Measurements from ENCODE around the gene CSN1S1.
"Not testable (repeated sequence)": the region's sequence is repeated elsewhere in the genome, so short reads cannot be mapped to it uniquely, and the experiment has no call there.

CSN1S1 gene, protein sequence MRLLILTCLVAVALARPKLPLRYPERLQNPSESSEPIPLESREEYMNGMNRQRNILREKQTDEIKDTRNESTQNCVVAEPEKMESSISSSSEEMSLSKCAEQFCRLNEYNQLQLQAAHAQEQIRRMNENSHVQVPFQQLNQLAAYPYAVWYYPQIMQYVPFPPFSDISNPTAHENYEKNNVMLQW

DNA sequence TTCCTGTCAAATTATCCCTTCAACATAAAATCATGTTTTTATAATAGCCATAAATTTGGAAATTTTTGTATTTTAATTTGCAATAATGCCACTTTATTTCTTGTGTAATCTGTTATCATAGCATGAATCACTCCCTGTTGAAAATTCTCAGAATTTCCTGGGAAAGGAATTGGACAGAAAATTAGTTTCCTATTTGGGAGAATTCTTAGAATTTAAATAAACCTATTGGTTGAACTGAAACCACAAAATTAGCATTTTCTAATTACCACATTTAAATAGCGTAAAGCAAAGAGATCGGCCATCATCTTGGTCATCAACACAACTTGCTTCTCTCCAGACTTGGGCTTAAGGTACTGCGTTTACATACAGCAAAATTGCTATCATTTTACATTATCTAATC lies at the start of gene CSN1S1:
CSN1S1 (plus strand) TSS at position 301 of the 400 bp plus-strand sequence. CDS start 1,488 bp downstream, outside the sequence.
- no peak for DNase-seq

DNA sequence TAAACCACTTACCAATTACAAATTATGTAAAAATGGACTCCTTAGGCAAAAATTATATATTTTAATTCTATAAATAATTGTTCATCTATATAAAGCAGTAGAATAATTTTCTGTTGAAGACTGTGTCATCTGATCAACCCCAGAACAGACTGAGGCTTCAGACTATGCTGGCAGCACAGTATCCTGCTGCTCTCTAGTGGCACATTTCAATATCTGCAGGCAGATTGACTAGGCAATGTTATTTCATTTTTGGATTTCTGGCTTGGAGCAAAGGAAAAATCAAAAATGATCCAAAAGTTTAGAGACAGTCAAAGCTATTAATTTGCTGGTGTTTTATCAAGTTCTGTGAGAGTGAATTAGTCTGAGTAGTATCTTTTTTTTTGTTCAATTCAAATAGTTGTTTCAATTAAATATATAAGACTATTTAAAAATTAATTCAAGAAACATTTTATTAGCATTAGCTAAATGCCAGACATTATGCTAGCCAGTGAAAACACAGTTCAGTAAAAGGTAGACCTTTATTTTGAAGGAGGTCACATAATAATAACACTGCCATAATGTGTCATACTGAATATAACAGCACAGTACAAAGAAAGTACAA lies 49.6 kb upstream of the CSN1S1 start:
- DNase-seq = peak; percentile 35

DNA sequence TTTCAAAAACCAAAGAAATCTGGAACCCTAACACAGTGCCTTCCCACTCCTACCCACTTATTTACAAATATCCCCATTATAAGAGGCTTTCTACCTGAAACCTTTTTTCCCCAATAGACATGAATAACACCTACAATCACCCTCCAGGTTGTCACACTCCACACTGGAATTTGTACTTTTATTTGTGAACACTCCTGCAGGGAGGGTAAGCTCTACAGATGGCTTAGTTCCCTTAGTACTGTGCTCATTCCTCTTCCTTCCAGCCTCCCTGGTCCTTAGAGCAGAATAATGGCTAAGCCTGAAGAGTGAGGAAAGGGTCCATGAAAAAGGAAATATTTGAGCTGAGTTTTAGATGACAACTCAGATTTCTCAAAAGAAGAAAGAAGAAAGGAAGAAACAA lies 48.7 kb upstream of the CSN1S1 start:
- no peak for DNase-seq

DNA sequence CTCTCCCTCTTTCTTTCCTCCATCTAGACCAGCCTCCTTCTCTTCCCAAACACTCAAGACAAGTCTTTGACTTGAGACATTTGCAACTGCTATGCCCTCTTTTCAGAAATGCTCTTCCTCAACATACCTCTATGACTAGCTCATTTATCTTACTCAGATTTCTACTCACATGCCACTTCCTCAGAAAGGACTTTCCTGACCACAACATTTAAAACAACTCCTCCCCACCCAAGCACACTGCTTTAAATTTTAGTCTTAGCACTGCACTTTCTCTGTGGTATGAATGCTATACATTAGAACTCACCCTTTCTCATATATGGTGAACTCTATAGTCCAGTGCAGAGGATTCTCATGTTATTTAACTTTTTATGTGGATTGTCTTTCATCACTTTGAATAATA lies 42.5 kb upstream of the CSN1S1 start:
- no peak for DNase-seq

DNA sequence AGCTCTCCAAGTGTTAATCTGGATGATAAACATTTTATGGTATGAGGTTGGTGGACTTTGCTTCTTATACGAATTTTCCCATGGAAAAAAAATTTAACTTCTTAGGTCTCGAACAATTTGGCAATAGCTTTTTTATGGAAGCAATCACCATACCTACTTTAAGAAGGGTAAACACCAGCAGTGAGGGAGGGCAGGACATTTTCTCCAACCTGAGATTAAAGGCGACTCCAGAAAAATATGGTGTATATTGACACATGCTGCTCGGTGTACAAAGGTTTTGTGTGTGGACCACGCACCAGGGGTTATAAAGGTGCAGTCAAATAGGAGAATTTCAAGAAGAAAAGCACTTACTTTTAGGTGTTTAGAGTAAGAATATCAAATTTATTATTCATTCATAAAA lies 36.7 kb upstream of the CSN1S1 start:
- no peak for DNase-seq

DNA sequence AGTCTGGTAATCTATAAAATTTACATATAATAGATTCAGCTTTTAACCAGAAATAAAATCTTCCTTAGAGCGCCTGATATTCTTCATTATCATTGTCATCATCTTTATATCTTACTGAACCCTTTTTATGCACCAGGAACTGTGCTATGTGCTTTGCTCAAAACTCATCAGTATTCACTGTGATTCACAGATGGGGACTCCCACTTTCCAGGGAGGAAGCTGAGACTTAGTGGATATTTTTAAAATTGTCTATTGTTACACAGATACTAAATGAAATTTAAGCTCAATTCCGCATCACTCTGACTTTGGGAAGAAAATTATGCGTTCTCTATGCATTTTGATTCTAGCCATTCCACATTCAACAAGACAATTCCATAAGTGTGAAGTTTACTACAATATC lies 36.1 kb upstream of the CSN1S1 start:
- DNase-seq = no peak

DNA sequence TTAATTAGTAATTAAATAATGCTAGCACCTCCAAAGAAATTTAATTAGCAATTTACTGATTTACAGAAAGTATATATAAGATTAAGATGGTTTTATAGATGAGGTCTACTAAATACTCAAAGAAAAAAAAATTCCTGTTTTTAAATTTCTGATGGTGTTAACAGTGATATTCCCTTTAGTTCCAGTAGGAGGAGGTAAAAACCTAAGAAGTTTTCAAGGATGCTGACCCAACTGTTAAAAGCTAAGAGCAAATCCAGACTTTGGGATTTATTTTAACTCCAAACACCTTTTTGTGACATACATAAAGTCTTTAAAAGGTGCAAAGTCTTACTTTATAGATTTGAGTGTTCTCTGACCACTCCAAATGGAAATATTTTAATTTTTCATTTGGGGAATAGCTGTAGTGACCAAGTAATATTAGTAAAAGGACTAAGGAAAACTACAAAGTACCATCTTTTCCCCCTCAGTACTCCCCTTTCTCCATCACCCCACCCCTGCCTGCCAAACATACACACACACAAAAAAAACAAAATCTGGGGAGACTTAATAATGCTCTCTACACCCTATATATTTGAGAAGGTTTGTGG lies 34.2 kb upstream of the CSN1S1 start:
- DNase-seq = no peak

DNA sequence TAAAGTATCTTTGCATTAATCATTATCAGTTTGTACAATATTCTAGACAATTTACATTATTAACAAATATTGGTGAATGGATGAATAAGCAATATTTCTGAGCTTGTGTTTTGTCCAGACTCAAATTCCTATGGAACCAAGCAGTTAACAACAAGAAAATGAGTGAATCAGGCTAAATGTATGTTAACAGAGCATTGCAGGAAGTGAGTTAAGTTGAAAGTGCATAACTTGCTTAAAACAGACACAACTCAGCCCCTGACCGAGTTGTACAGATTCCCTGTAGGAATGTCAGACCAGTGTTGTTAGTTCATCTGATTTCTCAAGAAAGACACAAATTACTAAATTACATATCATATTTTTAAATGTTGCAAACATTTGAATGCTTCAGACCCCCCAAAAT lies 23.7 kb upstream of the CSN1S1 start:
- DNase-seq = no peak

DNA sequence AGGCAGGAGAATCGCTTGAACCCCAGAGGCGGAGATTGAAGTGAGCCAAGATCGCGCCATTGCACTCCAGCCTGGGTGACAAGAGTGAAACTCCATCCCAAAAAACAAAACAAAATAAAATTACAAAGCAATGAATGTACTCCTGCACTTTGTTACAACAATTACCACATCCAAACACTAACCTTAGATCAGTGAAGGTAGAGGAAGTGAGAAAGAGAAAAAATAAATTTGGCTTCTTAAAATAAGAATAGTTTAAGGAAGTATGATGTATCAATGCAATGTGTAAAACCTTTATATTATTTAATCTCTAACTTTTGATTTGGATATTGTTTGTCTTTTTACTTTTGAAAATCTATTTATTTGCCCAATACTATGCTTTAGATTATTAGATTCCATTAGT lies 21.7 kb upstream of the CSN1S1 start:
- no peak for DNase-seq

DNA sequence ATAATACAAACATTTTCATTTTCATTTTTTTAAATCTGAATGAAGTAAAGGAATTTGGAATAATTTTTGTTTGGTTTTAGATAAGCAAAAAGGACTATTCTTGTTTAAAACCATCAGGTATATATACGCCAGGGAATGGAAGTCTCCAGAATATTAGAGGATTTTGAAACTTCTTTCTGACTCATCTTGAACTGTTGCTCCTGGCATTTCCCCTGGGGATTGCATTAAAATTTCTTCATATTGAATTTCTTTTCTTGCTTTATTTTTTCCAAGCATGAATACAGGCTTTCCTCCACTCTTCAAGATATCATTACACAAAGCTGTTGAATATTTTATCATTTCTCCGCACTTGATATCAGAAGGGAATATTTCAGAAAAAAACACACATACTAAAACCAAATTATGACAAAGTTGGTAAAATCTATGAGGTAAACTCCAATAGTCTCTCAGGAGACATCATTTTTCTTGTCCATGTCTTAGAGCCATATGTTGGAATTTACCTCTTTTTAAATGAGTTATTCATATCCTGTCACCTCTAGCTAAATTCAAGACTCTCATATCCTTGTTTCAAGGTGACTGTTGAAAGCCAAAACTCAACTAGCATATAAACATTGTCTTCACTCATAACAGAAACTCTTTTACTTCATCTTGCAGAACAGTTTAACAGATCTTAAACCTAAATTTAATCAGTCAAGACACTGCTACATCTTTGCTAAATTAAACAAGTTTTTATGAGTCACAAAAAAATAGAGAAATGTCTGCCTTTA lies 20.7 kb upstream of the CSN1S1 start:
- DNase-seq = no peak

DNA sequence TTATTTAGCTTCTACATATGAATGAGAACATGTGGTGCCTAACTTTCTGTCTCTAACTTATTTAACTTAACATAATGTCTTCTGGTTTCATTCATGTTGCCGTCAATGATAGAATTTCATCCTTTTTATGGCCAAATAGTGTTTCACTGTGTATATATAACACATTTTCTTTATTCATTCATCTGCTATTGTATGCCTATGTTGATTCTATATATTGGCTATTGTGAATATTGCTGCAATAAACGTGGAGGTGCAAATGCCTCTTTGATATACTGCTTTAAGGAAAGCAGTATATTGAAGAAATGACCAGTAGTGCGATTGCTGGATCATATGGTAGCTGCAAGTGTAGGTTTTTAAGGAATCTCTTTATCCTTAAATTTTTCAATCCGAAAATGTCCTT lies 10.0 kb upstream of the CSN1S1 start:
- DNase-seq = no peak

DNA sequence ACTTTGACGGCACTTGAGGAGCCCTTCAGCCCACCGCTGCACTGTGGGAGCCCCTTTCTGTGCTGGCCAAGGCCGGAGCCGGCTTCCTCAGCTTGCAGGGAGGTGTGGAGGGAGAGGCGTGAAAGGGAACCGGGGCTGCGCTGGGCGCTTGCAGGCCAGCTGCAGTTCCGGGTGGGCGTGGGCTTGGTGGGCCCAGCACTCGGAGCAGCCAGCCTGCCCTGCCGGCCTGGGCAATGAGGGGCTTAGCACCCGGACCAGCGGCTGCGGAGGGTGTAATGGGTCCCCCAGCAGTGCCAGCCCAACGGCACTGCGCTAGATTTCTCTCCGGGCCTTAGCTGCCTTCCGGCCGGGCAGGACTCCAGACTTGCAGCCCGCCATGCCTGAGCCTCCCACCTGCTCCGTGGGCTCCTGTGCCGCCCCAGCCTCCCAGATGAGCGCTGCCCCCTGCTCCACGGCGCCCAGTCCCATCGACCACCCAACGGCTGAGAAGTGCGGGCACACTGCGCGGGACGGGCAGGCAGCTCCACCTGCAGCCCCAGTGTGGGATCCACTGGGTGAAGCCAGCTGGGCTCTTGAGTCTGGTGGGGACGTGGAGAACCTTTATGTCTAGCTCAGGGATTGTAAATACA lies 7.0 kb upstream of the CSN1S1 start:
- DNase-seq = not testable (repeated sequence)

DNA sequence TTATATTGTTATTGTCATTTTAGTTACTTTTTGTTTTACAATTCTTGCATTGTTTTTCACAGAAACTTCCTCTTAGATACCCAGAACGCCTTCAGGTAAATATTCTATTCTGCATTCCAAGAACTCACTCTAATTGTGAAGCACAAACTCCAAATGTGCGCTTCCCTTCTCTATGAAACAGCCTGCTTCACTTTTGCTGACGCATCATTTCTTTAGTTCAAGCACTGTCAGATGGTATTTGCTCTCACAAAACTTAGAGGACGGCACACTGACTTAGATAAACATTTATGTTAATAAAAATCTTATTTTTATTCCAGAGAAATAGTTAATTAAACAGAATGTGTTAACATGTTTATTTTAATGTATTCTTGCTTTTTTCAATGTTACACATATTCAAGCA lies 3.3 kb downstream of the CSN1S1 start:
- DNase-seq = no peak

DNA sequence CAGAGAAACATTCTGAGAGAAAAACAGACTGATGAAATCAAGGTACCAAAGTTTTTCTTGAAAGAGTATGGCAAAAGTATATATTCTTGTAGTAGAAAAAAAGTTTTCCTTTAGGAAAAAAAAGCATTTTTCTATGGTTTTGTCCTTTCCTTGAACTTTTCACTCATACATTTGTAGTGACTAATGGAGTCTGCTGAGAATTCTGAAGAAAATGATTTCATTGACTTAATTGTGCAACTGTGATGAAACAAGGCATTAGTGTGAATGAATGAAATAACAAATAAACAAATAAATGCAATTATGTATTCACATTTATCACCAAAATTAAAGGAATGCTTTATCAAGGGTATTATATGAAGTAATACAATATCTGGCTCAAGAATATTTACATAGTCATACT lies 5.7 kb downstream of the CSN1S1 start:
- DNase-seq = no peak

DNA sequence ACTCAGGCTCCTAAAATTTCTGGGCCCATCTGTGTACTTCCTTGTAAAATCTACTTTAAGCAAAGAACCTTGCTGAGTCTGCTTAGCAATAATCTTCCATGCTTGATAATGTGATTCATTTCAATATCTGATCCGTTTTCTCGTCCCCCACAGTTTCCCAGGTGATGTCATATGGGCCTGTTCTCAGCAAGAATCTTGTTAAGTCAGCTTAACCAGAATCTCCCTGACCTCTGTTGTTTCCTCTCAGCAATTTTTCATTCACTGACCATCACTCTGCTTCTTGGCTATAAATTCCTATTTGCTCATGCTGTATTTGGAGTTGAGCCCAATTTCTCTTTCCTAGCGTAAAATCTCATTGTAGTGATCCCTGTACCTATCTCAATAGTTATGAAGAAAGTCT lies 20.7 kb downstream of the CSN1S1 start:
- no peak for DNase-seq

DNA sequence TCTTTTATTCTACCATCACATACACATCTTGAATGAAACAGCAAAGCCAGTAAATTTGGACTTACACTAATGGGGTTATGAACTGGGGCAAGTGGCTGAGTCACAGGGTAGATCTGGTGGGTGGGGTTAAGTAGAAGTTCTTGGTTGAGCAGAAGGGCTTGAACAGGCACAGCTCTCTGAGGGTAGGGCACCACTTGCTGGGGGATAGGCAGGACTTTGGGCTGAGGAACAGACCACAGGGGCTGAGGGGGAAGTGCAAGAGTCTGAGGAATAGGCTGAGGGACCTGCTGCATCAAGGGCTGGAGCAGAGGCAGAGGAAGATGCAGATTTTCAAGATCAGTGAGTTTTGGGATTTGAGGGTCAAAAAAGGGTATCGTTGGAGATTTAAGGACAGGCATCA lies 26.3 kb downstream of the CSN1S1 start:
- DNase-seq = no peak

DNA sequence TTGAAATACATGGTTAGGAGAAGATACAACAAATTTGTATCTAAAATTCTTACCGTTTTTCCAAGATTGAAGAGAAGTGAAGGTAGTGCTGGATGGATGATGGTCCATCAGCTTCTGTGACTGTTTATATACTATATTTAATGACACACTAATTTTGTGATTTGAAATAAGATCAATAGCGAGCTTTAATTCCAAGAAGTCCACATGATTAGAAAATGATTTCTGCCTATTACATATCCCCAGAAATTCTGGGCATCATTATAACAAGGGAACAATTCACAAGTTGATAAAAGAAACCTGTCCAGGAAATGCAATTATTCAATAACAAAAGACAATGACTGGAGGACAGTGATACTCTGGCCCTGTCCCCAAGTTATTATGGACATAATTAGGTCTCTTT lies 34.8 kb downstream of the CSN1S1 start, which contains the start of gene CSN2:
CSN2 (minus strand) TSS at position 101 of the 400 bp plus-strand sequence. CDS start 4,733 bp downstream, outside the sequence.
- DNase-seq = no peak

DNA sequence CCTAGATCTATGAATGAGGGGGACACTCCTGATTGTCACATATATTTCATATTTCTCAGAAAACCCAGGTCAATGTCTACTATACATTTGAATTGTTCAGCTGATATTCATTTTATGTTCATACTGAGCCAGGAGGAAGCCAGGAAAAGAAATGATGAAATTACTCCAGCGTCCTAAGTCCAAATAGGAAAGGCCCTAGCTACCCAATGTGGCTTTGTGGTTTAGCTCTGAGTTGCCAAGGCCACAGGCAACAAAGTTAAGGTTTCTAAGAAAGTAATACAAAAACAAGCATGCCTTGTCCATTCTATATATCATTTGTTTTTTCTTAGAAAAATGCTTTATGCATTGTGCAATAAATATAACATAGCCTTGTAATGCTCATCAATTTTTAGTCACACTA lies 39.2 kb downstream of the CSN1S1 start:
- no peak for DNase-seq

DNA sequence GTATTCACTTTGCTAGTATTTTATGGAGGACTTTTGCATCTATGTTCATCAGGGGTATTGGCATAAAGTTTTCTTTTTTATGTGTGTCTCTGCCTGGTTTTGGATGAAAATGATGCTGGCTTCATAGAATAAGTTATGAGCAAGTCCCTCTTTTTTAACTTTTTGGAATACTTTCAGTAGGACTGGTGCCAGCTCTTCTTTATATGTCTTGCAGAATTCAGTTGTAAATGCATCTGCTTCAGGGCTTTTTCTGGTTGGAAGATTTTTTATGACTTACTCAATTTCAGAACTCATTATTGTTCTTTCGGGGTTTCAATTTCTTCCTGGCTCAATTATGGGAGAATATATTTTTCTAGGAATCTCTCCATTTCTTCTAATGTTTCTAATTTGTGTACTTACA lies 43.8 kb downstream of the CSN1S1 start:
- DNase-seq = no peak

DNA sequence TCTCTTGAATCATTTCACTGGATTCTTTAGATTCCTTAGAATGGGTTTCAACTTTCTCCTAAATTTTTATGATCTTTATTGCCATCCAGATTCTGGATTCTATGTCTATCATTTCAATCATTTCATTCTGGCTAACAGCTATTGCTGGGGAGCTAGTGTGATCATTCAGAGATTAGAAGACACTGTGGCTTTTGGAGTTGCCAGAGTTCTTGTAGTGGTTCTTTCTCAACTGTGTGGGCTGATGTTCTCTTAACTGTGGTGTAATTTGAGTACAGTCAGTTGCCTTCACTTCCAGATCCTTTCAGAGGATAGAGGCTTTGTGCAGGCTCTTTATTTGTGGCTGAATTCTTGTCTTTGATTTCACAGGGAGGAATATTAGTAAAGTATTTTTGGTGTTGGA lies 46.7 kb downstream of the CSN1S1 start:
- no peak for DNase-seq

DNA sequence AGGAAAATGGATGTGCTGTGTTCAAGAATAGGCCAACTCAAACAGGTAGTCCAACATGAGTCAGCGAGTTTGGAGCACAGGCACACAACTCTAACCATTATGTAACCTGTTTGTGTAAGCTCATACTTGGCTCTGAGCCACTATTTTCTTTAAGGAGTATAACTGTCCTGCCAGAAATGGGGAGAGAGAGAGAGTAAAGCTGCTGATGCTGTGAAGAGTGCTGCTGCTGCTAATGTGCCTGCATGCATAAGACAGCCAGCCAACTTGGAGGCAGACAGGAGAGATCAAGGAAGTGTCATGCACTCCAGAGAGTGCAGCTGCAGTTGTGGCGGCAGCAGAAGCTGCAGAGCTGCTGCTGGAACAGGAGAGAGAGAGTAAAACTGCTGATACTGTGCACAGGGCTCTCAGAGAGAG lies 53.2 kb downstream of the CSN1S1 start:
- no peak for DNase-seq

DNA sequence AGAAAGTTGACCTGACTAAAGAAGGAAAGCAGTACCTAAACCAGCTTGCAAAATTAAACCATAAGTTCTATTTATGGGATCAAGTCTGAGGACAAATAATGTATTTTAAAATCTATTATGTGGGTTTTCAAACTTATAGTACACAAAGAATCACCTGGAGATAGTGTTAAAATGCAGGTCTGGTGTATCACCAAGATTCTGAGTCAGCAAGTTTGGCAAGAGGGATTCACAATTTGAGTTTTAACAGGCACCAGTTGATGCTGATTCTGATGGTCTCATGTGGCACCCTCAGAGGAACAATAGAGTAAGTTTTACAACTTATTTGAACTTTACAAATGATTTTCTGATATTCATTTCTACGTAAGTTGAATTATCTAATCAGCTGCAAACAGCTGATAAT lies 55.8 kb downstream of the CSN1S1 start:
- DNase-seq = no peak

DNA sequence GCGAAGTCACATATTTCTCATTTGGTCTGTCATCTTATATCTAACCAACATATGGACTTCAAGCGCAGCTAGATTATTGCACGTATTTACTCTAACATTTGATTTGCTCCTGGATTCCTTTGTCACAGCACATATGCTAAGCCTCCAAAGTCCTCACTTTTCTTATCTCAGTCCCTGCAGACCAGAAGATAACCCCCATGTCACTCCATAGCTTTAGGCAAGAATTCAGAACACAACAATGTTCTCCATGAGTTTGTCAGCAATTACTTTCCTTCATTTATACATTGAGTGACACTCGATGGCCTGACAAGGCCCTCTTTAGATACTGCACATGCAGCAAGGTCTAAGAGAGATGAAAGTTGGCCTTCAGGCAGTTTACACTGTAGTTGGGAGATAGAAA lies 60.1 kb downstream of the CSN1S1 start:
- no peak for DNase-seq

DNA sequence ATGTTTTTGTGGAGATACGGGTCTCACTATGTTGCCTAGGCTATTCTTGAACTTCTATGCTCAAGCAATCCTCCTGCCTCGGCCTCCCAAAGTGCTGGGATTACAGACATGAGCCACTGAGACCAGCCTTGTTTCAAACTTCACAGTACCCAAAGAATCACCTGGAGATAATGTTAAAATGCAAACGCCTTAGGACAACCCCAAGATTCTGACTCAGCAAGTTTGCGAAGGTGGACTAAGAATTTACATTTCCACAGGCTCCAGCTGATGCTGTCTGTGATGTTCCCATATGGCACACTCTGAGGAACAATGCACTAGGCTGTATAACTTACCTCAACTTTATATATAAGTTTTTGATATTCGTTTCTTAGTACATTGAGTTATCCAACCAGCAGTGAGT lies 63.9 kb downstream of the CSN1S1 start:
- no peak for DNase-seq
